Measurements from ENCODE around the gene NHSL2. TPM values are rescaled to one million over a fixed set of nuclear protein-coding genes. Genes with fewer than 3 reads are reported as not detected.

NHSL2 gene
- total RNA-seq, 1 experiment from 2014 or later = not detected

DNA sequence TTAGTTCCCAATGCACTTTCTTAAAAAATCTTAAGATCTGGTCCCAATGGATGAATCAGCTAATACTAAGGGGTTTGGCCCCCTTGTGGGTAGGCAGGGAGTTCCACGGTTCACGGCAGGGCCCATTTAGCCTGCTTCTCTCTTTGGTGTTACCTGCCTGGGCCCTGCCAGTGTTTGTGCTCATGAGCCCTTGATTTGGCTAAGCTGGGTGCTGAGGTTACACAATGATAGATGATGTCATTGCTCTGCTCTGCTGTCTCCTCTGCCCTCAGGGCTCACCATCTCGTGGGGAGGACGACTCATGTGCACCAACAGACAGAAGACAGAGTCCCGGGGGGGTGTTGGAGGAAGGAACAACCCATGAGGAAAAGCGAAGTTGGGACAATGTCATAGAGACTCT, 196.7 kb downstream of the NHSL2 start:
- CTCF ChIA-PET = no interaction called here
- H3K27me3 ChIP-seq (ENCODE audit: insufficient read depth, low read depth) = peaks cover 32% of the 10 kb centered on the region
- no peak for TF ChIP-seq EZH2 (IDR thresholded peaks at IDR 0.05; ENCODE audit: low read depth)
- TF ChIP-seq, protein P1, sequence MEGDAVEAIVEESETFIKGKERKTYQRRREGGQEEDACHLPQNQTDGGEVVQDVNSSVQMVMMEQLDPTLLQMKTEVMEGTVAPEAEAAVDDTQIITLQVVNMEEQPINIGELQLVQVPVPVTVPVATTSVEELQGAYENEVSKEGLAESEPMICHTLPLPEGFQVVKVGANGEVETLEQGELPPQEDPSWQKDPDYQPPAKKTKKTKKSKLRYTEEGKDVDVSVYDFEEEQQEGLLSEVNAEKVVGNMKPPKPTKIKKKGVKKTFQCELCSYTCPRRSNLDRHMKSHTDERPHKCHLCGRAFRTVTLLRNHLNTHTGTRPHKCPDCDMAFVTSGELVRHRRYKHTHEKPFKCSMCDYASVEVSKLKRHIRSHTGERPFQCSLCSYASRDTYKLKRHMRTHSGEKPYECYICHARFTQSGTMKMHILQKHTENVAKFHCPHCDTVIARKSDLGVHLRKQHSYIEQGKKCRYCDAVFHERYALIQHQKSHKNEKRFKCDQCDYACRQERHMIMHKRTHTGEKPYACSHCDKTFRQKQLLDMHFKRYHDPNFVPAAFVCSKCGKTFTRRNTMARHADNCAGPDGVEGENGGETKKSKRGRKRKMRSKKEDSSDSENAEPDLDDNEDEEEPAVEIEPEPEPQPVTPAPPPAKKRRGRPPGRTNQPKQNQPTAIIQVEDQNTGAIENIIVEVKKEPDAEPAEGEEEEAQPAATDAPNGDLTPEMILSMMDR (conservative IDR thresholded peaks at IDR 0.05) = no peak
- DNase-seq = no peak
- H3K27ac ChIP-seq = no peak overlapping the region
- POLR2A ChIA-PET (ENCODE audit: unreplicated experiment) = no interaction called here
- H3K79me2 ChIP-seq (ENCODE audit: low read depth) = no peaks in the 10 kb centered on the region
- H3K9me3 ChIP-seq (ENCODE audit: insufficient read depth, low read depth) = no peaks in the 10 kb centered on the region
- no peak overlapping the region for H3K4me3 ChIP-seq
- intact Hi-C loops (cut with micrococcal nuclease; ENCODE audit: unreplicated experiment) = no loop called here
- H3K9me2 ChIP-seq (ENCODE audit: insufficient read depth) = no peaks in the 10 kb centered on the region
- no peaks in the 10 kb centered on the region for H3F3A ChIP-seq (ENCODE audit: insufficient read depth, low read depth)
- H3K4me2 ChIP-seq = no peak overlapping the region
- no peaks in the 10 kb centered on the region for H3K36me3 ChIP-seq (ENCODE audit: low read depth)
- H4K20me1 ChIP-seq (ENCODE audit: insufficient read depth) = no peaks in the 10 kb centered on the region
- no TSS peak for BruUV-seq (replicated peaks)
- H3K4me1 ChIP-seq (replicated peaks; ENCODE audit: insufficient read depth) = no peaks in the 10 kb centered on the region
- no peak overlapping the region for H2AFZ ChIP-seq

DNA sequence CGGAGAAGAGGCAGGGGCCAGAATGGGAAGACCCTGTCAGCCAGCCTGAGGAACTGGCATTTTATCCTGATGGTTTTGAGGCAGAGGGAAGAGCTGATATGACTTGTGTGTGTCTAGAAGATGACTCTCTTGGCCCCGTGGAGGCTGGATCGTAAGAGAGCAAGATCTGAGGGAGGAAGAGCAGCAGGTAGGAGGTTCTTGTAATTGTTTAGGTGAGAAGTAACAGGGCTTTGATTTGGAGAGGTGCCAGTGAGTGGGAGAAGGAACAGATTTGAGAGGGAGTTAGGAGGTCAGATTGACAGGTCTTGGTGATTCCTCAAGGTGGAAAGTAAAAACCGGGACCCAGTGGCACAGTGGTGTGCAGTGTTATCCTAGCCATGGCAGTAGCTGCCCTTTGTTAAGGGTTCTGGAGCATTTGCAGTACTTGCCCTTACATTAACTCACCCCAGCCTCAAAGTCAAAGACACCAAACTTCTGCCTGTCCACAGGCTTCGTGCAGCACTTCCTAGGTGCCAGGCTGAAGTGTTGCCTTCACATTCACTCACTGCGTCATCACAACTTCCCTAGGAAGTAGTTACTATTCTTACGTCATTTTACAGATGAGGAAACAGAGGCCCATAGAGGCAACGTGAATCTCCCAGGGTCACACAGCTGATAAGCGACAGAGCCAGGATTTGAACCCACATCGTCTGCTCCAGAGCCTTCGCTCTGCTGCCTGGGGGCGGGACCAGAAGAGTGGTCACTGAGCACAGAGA, 197.4 kb downstream of the NHSL2 start:
- CTCF ChIA-PET = no interaction called here
- intact Hi-C loops (cut with micrococcal nuclease; ENCODE audit: unreplicated experiment) = no loop called here
- H3K27ac ChIP-seq = no peak overlapping the region
- H3K9me2 ChIP-seq (ENCODE audit: insufficient read depth) = no peaks in the 10 kb centered on the region
- peaks cover 35% of the 10 kb centered on the region for H3K27me3 ChIP-seq (ENCODE audit: insufficient read depth, low read depth)
- H2AFZ ChIP-seq = no peak overlapping the region
- no peaks in the 10 kb centered on the region for H4K20me1 ChIP-seq (ENCODE audit: insufficient read depth)
- H3K4me2 ChIP-seq = no peak overlapping the region
- BruUV-seq (replicated peaks) = no TSS peak
- H3K4me3 ChIP-seq = no peak overlapping the region
- DNase-seq = no peak
- no peaks in the 10 kb centered on the region for H3K9me3 ChIP-seq (ENCODE audit: insufficient read depth, low read depth)
- H3K79me2 ChIP-seq (ENCODE audit: low read depth) = no peaks in the 10 kb centered on the region
- H3K4me1 ChIP-seq (replicated peaks; ENCODE audit: insufficient read depth) = no peaks in the 10 kb centered on the region
- H3F3A ChIP-seq (ENCODE audit: insufficient read depth, low read depth) = no peaks in the 10 kb centered on the region
- H3K36me3 ChIP-seq (ENCODE audit: low read depth) = no peaks in the 10 kb centered on the region
- TF ChIP-seq, protein P1 (conservative IDR thresholded peaks at IDR 0.05) = no peak
- no peak for TF ChIP-seq EZH2 (IDR thresholded peaks at IDR 0.05; ENCODE audit: low read depth)
- POLR2A ChIA-PET (ENCODE audit: unreplicated experiment) = no interaction called here

DNA sequence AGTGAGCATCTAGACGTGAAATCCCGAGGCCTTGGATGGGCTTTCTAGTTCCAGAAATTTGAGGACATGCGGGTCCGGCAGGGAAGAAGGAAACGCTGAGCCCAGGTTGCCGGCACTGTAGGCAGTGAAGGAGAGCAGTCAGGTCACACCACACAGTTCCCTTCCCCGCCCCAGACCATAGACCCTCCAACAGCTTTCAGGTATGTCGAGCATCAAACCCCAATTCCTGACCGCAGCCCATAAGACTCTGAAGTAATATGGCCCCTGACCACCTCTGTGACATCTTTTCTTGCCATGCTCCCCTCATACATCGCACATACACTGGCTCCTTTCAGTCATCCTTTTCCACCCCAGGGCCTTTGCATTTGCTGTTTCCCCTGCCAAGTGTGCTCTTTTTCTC, 198.0 kb downstream of the NHSL2 start:
- no peak for DNase-seq
- no TSS peak for BruUV-seq (replicated peaks)
- Histone ChIP-seq H3K27me3 (ENCODE audit: insufficient read depth, low read depth) (peaks cover 41% of the 10 kb centered on the region), H3K4me1 (replicated peaks; ENCODE audit: insufficient read depth) (no peaks in the 10 kb centered on the region), H4K20me1 (ENCODE audit: insufficient read depth) (no peaks in the 10 kb centered on the region), H3K4me2 (no peak overlapping the region), H3K79me2 (ENCODE audit: low read depth) (no peaks in the 10 kb centered on the region), H2AFZ (no peak overlapping the region), H3K27ac (no peak overlapping the region), H3K4me3 (no peak overlapping the region), H3F3A (ENCODE audit: insufficient read depth, low read depth) (no peaks in the 10 kb centered on the region), H3K9me2 (ENCODE audit: insufficient read depth) (no peaks in the 10 kb centered on the region), H3K9me3 (ENCODE audit: insufficient read depth, low read depth) (no peaks in the 10 kb centered on the region), H3K36me3 (ENCODE audit: low read depth) (no peaks in the 10 kb centered on the region)
- CTCF ChIA-PET = no interaction called here
- intact Hi-C loops (cut with micrococcal nuclease; ENCODE audit: unreplicated experiment) = no loop called here
- no peak for TF ChIP-seq EZH2 (IDR thresholded peaks at IDR 0.05; ENCODE audit: low read depth)
- TF ChIP-seq, protein P1 (conservative IDR thresholded peaks at IDR 0.05) = no peak
- POLR2A ChIA-PET (ENCODE audit: unreplicated experiment) = no interaction called here

Measured in PC-9 (cell line).